IgD-negative memory B cell (primary cell): ENCODE data around the gene AK8. TPM values are rescaled to one million over a fixed set of nuclear protein-coding genes. Genes with fewer than 3 reads are reported as not detected.

ENCODE experiments used
- H3K27ac Mint-ChIP-seq, 3 donors: one replicate each; pipeline ENCODE4 v1.8.0; 2020 to 2022; ENCODE audit warnings: mild to moderate bottlenecking in 3 of 3, mixed read lengths in 3 of 3, moderate library complexity in 1 of 3
- H3K27me3 Mint-ChIP-seq: one replicate; pipeline ENCODE4 v1.8.0; 2021; ENCODE audit warnings: mixed read lengths
- H3K36me3 Mint-ChIP-seq: one replicate; pipeline ENCODE4 v1.8.0; 2020; ENCODE audit warnings: mild to moderate bottlenecking, mixed read lengths
- H3K4me1 Mint-ChIP-seq, 3 donors: one replicate each; pipeline ENCODE4 v1.8.0; 2020 to 2022; ENCODE audit warnings: mixed read lengths in 3 of 3, mild to moderate bottlenecking in 1 of 3
- H3K4me3 Mint-ChIP-seq, 4 donors: one replicate each; pipeline ENCODE4 v1.8.0; 2020 to 2022; ENCODE audit warnings: mild to moderate bottlenecking in 4 of 4, mixed read lengths in 4 of 4, moderate library complexity in 3 of 4
- H3K9me3 Mint-ChIP-seq, 3 donors: one replicate each; pipeline ENCODE4 v1.8.0; 2020 to 2021; ENCODE audit warnings: mixed read lengths in 3 of 3, mild to moderate bottlenecking in 1 of 3
- polyA plus RNA-seq: library from polyadenylated mRNA; unstranded; fragments of 300-500 nt; fragmentation: Illumina TruSeq; gene quantifications from one replicate; pipeline ENCODE4 v1.2.3, GENCODE V29; 2021

Gene AK8
- polyA plus RNA-seq, 1 donor from 2014 or later = 11.8 TPM

DNA sequence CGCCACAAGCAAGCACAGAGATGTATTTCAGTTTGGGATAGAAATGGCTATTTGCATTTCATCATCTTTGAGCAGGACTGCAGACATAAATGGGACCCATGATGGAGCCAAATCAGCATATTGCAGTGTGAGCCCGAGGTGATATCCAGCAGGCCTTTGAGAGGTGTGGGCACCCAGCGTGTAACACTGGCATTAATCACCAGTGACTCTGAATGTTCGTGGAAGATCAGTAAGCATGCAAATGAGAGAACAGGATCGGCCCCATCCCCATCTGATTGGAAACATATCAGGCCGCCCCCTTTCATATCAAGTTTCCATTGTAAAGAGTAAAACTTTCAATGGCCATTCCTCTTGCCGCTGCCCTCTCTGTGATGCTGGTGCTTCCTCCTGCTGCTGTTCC is 123.8 kb downstream of the AK8 start:
- H3K4me3 Mint-ChIP-seq = no peak overlapping the region
- H3K27me3 Mint-ChIP-seq = peaks cover 4% of the 10 kb centered on the region
- H3K36me3 Mint-ChIP-seq = no peaks in the 10 kb centered on the region
- H3K9me3 Mint-ChIP-seq = no peaks in the 10 kb centered on the region
- H3K4me1 Mint-ChIP-seq = no peaks in the 10 kb centered on the region
- H3K27ac Mint-ChIP-seq = no peak overlapping the region

DNA sequence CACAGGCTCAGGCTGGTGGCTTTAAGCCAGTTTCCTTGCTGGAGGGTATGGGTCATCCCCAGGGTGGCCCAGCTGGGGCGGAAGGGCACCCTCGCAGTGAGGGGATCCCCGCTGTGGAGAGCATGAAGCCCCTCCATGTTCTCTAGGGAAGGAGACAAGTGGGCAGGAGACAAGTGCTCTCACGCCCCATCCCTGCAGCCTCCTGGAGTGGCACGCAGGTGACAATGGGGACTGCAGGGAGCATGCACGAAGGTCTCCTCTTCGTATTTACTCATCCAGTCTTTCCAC is 124.5 kb downstream of the AK8 start:
- Mint-ChIP-seq H3K4me1 (no peaks in the 10 kb centered on the region), H3K36me3 (peaks cover 1% of the 10 kb centered on the region), H3K9me3 (no peaks in the 10 kb centered on the region), H3K4me3 (no peak overlapping the region), H3K27me3 (peaks cover 4% of the 10 kb centered on the region), H3K27ac (no peak overlapping the region)

GRCh38 chr9:132752877-132753592 is 125.0 kb downstream of the AK8 start:
- Mint-ChIP-seq H3K36me3 (peaks cover 3% of the 10 kb centered on the region), H3K4me1 (no peaks in the 10 kb centered on the region), H3K4me3 (no peak overlapping the region), H3K27ac (no peak overlapping the region), H3K9me3 (no peaks in the 10 kb centered on the region), H3K27me3 (peaks cover 6% of the 10 kb centered on the region)

DNA sequence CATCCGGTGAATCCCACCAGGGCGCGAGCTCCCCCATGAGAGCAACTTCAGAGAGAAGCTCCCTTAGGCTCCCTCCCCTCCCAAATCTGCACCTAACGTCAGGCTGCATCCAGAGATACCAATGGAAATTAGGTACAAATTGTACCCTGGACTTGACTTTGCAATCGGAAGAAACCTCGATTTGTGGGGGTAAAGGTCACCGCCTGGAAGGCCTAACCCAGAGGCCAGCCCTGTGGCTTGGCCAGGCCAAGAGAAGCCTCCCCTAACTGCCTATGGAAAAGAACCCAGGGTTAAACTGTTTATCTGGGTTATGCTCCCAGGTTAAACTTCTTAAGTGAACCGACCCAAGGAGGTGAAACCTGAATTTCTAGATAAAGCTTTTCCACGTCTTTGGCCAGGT is 127.4 kb downstream of the AK8 start:
- Mint-ChIP-seq H3K9me3 (no peaks in the 10 kb centered on the region), H3K4me3 (no peak overlapping the region), H3K27me3 (peaks cover 15% of the 10 kb centered on the region), H3K36me3 (peaks cover 3% of the 10 kb centered on the region), H3K4me1 (no peaks in the 10 kb centered on the region), H3K27ac (no peak overlapping the region)

GRCh38 chr9:132749306-132749705 is 128.8 kb downstream of the AK8 start:
- Mint-ChIP-seq H3K27ac (no peak overlapping the region), H3K27me3 (peaks cover 26% of the 10 kb centered on the region), H3K9me3 (no peaks in the 10 kb centered on the region), H3K36me3 (peaks cover 3% of the 10 kb centered on the region), H3K4me3 (no peak overlapping the region), H3K4me1 (peaks cover 0 to 2% (median 0%) of the 10 kb centered on the region in 3 donors)

DNA sequence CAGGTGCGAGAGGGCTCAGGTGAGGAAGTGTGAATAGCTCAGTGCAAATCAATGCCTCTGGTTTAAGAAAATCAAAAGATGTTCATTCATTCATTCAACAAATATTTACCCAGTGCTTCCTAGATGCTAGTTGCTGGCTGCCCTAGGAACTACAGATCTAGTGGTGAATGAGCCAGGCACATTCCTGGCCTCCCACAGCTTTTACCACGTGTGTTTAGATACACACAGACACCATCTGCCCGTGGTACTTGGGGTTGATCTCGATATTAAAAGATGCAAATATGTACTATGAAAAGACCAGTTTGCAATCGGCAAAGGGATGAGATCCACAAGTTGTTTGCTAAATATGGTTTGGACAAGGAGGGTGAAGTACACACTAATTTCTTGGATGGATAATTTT is 129.6 kb downstream of the AK8 start:
- Mint-ChIP-seq H3K27ac (no peak overlapping the region), H3K27me3 (peaks cover 34% of the 10 kb centered on the region), H3K4me1 (peaks cover 0 to 2% (median 0%) of the 10 kb centered on the region in 3 donors), H3K9me3 (no peaks in the 10 kb centered on the region), H3K36me3 (peaks cover 3% of the 10 kb centered on the region), H3K4me3 (no peak overlapping the region)

GRCh38 chr9:132745756-132746709 is 132.1 kb downstream of the AK8 start:
- H3K4me3 Mint-ChIP-seq = no peak overlapping the region
- H3K27me3 Mint-ChIP-seq = peaks cover 38% of the 10 kb centered on the region

DNA sequence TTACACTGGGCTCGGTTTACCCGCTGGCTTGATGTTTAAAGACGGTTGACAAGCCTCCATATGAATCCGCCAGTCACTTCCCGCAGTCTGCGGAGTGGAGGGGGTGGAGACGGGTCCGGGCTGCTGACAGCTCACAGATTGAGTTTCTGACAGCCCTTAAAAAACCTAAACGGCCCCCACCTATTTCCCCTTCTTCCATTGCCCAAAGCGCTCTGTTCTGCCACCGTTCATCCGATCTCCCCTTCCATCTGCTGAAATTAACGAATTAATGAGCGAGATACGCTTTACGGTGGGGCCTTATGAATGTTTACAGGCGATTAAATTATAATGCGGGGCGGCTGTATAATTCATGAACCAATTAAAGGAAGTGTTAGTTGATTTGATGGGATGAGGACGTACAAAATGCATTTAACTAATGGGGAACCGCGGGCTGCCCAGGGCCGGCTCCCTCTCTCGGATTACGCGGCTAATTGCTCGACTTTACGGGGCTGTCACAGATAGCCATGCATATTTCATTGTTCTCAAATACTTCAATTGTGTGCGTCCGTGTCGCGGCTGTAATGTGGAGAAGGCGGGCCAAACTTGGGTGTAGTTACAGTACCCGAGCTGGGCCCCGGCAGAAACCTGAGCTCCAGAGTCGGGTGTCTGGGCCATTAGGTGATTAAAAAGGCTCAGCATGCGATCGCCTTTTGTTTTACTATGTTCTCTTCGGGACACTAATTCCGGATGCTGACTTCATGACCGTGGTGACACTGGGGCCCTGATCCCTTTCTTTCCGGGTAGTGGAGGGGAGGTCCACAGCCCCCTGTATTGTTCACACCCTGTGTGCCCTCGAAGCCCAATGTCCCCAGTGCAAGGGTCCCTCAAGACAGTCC is 133.0 kb downstream of the AK8 start:
- H3K4me1 Mint-ChIP-seq = peaks cover 0 to 2% (median 0%) of the 10 kb centered on the region in 3 donors
- no peaks in the 10 kb centered on the region for H3K9me3 Mint-ChIP-seq
- H3K4me3 Mint-ChIP-seq = peak overlapping the region in 1 of 4 donors; percentile 10
- H3K36me3 Mint-ChIP-seq = peaks cover 3% of the 10 kb centered on the region
- no peak overlapping the region for H3K27ac Mint-ChIP-seq
- peaks cover 36% of the 10 kb centered on the region for H3K27me3 Mint-ChIP-seq

More at GRCh38 chr9:132745756-132746709, 132.1 kb downstream of the AK8 start:
- H3K27ac Mint-ChIP-seq = no peak overlapping the region
- no peaks in the 10 kb centered on the region for H3K9me3 Mint-ChIP-seq
- H3K36me3 Mint-ChIP-seq = peaks cover 3% of the 10 kb centered on the region
- peaks cover 0 to 2% (median 0%) of the 10 kb centered on the region in 3 donors for H3K4me1 Mint-ChIP-seq

GRCh38 chr9:132743931-132744479 is 134.1 kb downstream of the AK8 start:
- Mint-ChIP-seq H3K4me3 (no peak overlapping the region), H3K36me3 (peaks cover 3% of the 10 kb centered on the region), H3K4me1 (peaks cover 0 to 2% (median 0%) of the 10 kb centered on the region in 3 donors), H3K9me3 (no peaks in the 10 kb centered on the region), H3K27me3 (peaks cover 36% of the 10 kb centered on the region), H3K27ac (peak overlapping the region in 1 of 3 donors; percentile 73)

DNA sequence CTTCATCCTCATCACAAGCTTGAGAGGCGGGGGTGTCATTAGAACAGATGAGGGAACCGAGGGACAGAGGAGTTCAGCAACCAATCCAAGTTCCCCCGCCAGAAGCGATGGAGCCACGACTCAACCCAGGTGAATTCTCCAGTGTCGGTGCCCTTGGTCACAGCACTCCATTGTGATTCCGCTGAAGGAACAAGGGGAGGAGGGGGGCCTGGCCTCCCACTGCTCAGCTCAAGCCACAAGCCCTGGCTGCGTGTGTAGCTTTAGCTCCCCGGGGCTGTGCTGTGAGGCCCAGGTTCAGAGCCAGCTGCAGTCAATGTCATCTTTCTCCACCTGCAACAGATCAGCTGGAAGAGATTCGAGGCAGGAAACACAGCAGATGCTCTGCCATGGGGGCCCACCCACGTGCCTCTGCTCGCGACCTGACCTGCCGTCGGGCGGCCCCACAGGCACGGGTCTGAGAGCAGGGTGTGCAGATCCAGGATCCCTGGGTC is 135.2 kb downstream of the AK8 start:
- Mint-ChIP-seq H3K36me3 (no peaks in the 10 kb centered on the region), H3K9me3 (no peaks in the 10 kb centered on the region), H3K27me3 (peaks cover 34% of the 10 kb centered on the region), H3K27ac (peak overlapping the region in 2 of 3 donors; percentile 7 to 9), H3K4me3 (no peak overlapping the region), H3K4me1 (peaks cover 0 to 2% (median 0%) of the 10 kb centered on the region in 3 donors)

- H3K27me3 Mint-ChIP-seq = peaks cover 26% of the 10 kb centered on the region
- H3K27ac Mint-ChIP-seq = no peak overlapping the region
- H3K4me1 Mint-ChIP-seq = peaks cover 0 to 2% (median 0%) of the 10 kb centered on the region in 3 donors
- no peaks in the 10 kb centered on the region for H3K36me3 Mint-ChIP-seq
- H3K9me3 Mint-ChIP-seq = no peaks in the 10 kb centered on the region
- H3K4me3 Mint-ChIP-seq = no peak overlapping the region
These were observed 137.4 kb downstream of the AK8 start for GRCh38 chr9:132740526-132741309.

DNA sequence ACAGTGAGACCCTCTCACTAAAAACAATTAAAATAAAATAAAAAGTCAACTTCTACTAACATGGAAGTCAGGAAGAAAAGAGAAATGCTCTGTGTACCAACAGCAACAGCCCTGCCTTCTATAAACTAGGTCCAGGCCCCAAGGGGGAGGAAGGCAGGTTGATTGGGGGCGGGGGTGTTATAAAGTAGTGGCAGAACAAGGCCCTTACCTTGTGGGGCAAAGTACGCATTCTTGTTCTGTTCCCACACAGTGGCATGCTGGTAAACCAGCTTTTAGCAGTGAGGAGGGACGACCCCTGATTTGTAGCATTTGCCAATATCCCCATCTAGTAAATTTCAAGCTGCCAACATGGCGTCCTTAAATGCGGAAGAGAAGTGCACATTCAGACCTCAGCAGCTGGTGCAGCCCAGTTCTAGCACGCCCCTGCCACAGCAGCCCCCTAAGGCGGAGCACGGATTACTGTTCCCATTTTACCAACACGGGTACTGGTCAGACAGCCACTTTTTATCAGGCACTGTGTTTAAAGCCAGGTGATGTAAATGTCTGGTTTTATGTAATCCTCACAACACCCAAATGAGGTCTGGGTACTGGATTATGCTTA is 138.3 kb downstream of the AK8 start:
- Mint-ChIP-seq H3K9me3 (no peaks in the 10 kb centered on the region), H3K36me3 (no peaks in the 10 kb centered on the region), H3K4me1 (no peaks in the 10 kb centered on the region), H3K4me3 (no peak overlapping the region), H3K27ac (no peak overlapping the region), H3K27me3 (peaks cover 20% of the 10 kb centered on the region)

- peaks cover 6% of the 10 kb centered on the region for H3K27me3 Mint-ChIP-seq
- no peaks in the 10 kb centered on the region for H3K4me1 Mint-ChIP-seq
- H3K36me3 Mint-ChIP-seq = no peaks in the 10 kb centered on the region
- H3K4me3 Mint-ChIP-seq = no peak overlapping the region
- no peak overlapping the region for H3K27ac Mint-ChIP-seq
- H3K9me3 Mint-ChIP-seq = no peaks in the 10 kb centered on the region
These were observed 144.7 kb downstream of the AK8 start for GRCh38 chr9:132733260-132733815.
